HepG2 (cell line): ENCODE data around the gene CARMIL1. TPM values are rescaled to one million over a fixed set of nuclear protein-coding genes. Genes with fewer than 3 reads are reported as not detected.

ENCODE experiments used
- DR1 ChIP-seq: sonication (generic); formaldehyde crosslinking; IDR thresholded peaks from 2 replicates; pipeline ENCODE4 v1.8.0; 2021; ENCODE audit warnings: mild to moderate bottlenecking, missing genetic modification reagents, inconsistent platforms
- SALL1 ChIP-seq: sonication (generic); formaldehyde crosslinking; IDR thresholded peaks from 2 replicates; pipeline ENCODE4 v1.8.0; 2022; ENCODE audit warnings: mild to moderate bottlenecking, missing genetic modification reagents
- TERF1 ChIP-seq: sonication (generic); formaldehyde crosslinking; IDR thresholded peaks from 2 replicates; pipeline ENCODE4 v1.8.0; 2022; ENCODE audit warnings: mild to moderate bottlenecking, missing genetic modification reagents, moderate library complexity
- UBTF ChIP-seq: sonication (generic); formaldehyde crosslinking; IDR thresholded peaks from 2 replicates; pipeline ENCODE4 v1.4.0; 2020; ENCODE audit warnings: mild to moderate bottlenecking, missing genetic modification reagents
- ZNF101 ChIP-seq: sonication (generic); formaldehyde crosslinking; IDR thresholded peaks from 2 replicates; pipeline ENCODE4 v1.4.0; 2020; ENCODE audit warnings: mild to moderate bottlenecking, low read depth, missing genetic modification reagents, borderline replicate concordance
- ZNF407 ChIP-seq: sonication (generic); formaldehyde crosslinking; IDR thresholded peaks from one replicate; pipeline ENCODE4 v1.5.1; 2020; ENCODE audit warnings: mild to moderate bottlenecking, missing genetic modification reagents; ENCODE audit errors: not compliant biosample characterization
- polyA plus RNA-seq, 8 experiments: library from polyadenylated mRNA; depleted of rRNA in 3 of 8; stranded (reverse) in 7 of 8; unstranded in 1 of 8; fragments of >200 nt; fragmentation: Illumina TruSeq in 4 of 8; extraction: Trizol in 4 of 8; gene quantifications; 2 replicates each; pipeline versions ENCODE4 v1.2.1 to v1.2.3, GENCODE V29; 2011 to 2016; ENCODE audit warnings: low read depth in 4 of 8, missing spikeins in 1 of 8, mixed read lengths in 1 of 8; ENCODE audit not compliant: insufficient read depth in 1 of 8
- total RNA-seq, 5 experiments: library from RNA; depleted of rRNA; stranded (reverse); fragments of >200 nt; fragmentation: Illumina TruSeq; extraction: Trizol; gene quantifications; 2 replicates each; pipeline ENCODE4 v1.2.3, GENCODE V29; 2016; ENCODE audit warnings: low read depth in 1 of 5

Gene CARMIL1
- total and polyA plus RNA-seq, 2 of the 13 experiments (the other 11 are each of a cell fraction or from before 2014, with no cell fraction given), result 1.8 to 2.6 TPM

- TF ChIP-seq UBTF (CRISPR knock-in tag) (no peak), TERF1 (CRISPR knock-in tag) (no peak), DR1 (CRISPR knock-in tag) (no peak), SALL1 (CRISPR knock-in tag) (no peak), ZNF407 (CRISPR knock-in tag) (no peak), ZNF101 (CRISPR knock-in tag) (no peak)
Observed at GRCh38 chr6:25590986-25591385, 311.8 kb downstream of the CARMIL1 start (continued).
